NOMO-1 treated with dmso at 0.1 percent for 144 hours (cell line): ENCODE data around the gene NT5E.

Source experiments
- DNase-seq: peaks from one replicate; lab custom pipeline; 2025; ENCODE audit not compliant: unreplicated experiment; lab: John Stamatoyannopoulos, UW

Gene NT5E

DNA sequence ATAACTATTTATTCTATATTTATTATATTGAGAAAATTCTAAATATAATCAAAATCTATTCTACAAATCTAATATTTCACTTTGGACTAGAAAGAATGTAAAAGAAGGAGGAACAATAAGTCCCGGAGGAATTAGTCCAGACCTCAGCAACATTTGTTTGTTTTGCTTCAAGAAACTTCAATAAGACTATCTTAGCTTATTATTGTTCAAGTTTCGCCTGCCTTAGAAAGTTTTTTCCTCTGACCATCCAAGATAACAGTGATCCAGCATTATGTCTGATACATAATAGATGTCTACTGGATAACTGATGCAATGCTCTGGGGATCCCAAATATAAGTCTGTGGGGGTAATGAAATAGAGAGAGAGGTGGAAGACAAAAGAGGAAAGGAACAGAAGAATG is 28.7 kb upstream of the NT5E start:
- no peak for DNase-seq

DNA sequence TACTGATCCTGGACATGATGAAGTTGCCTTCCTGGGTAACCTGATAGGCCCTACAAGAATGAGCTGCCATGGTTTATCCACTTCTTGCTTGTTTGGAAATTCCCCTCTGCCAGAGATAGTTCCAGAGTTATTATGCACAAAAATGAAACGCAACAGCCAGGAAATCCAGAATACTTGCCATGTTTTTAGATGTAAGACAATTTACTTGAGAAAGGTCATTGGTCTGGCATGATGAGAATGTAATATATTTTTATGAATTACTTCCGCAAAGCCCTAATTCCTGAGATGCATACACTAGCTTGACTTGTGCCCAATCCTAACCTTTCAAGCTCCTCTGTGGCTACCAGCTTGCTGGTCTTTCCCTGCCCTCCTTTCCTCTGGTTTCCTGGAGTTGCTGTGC is 27.9 kb upstream of the NT5E start:
- no peak for DNase-seq

DNA sequence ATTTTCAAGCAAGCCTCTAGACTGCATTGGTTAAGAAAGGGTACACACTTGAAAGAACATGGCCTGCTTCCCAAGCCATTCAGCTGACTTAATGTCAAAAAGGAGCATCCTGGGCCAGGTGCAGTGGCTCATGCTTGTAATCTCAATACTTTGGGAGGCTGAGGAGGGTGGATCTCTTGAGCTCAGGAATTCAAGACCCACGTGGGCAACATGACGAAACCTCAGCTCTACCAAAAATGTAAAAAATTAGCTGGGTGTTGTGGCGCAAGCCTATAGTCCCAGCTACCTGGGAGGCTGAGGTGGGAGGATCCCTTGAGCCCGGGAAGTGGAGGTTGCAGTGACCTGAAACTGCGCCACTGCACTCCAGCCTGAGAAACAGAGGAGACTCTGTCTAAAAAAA is 26.9 kb upstream of the NT5E start:
- DNase-seq, result no peak

DNA sequence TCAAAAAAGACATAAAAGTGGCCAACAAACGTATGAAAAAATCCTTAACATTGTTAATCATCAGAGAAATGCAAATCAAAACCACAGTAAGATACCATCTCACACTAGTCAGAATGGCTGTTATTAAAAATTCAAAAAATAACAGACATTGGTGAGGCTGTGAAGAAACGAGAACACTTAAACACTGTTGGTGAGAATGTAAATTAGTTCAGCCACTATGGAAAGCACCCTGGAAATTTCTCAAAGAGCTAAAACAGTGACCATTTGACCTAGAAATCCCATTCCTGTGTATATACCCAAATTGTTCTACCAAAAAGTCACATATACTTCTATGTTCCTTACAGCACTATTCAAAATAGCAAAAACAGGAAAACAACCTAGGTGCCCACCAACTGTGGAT is 24.9 kb upstream of the NT5E start:
- DNase-seq, result no peak

DNA sequence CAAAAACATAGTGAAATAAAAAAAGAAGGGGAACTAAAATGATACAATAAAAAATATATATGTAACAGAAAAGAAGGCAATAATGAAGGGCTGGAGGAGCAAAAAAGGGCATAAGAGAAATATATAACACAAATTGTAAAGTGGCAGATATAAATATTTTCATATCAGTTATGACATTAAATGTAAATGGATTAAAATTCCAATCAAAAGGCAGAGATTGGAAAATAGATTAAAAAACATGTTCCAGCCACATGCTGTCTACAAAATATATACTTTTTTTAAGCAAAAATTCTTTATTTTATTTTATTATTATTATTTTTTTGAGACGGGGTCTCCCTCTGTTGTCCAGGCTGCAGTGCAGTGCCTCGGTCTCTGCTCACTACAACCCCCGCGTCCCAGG is 23.9 kb upstream of the NT5E start:
- no peak for DNase-seq

DNA sequence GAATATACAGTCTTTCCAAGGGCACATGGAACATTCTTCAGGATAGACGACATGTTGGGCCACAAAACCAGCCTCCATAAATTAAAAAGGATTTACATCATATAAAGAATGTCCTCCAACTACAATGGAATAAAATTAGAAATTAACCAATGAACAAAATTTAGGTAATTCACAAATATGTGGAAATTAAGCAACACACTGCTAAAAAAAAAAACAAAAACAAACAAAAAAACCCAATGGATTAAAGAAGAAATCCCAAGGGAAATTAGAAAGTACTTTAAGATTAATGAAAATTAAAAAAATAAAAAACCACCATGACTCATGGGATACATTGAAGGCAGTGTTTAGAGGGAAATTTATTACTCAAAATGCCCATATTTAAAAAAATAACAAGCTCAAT is 21.4 kb upstream of the NT5E start:
- no peak for DNase-seq

DNA sequence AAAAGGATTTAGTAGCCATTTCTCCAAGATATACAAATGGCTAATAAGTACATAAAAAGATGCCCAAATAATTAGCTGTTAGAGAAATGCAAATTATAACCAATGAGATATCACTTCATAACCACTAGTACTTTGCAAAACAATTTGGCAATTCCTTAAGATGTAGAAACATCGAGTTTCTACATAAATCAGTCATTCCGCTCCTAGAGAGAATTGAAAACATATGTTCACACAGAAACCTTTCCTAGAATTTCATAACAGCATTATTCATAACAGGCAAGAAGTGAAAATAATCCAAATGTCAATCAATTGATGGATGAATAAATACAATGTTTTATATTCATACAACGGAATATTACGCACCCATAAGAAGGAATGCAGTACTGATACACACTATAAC is 20.5 kb upstream of the NT5E start:
- DNase-seq, result no peak

DNA sequence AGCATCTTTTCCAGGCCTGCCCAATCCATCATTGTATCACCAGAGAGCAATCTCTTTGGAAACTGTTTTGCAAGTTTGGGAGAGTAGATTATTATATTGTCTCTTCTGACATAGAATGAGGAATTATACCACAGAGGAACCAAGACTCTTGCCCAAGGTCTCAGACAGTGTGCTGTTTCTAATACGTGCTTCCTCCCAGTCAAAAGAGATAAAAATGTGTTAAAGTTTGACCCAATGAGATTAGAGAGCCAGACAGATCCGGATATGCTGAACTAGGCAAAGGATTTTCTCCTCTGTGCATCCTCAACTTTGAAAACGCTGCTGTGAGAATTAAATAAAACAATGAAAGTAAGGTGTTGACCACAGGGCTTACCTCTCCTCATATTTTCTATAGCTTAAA is 18.6 kb upstream of the NT5E start:
- no peak for DNase-seq

DNA sequence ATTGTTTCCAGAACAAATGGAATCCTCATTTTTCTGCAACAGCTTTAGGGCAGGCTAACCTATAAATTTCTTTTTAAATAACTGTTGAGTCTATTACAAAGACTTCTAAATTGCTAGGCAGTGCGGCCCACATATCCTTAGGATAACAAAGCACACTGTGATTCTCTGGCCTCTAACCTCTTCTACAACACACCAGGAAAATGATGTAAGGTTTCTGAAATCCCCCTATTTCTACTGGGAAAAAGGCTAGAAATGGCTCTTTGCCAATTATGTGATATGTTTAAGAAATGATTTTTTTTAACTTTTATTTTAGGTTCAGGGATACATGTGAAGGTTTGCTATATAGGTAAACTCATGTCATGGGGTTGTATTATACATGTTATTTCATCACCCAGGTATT is 17.3 kb upstream of the NT5E start:
- DNase-seq, result no peak

DNA sequence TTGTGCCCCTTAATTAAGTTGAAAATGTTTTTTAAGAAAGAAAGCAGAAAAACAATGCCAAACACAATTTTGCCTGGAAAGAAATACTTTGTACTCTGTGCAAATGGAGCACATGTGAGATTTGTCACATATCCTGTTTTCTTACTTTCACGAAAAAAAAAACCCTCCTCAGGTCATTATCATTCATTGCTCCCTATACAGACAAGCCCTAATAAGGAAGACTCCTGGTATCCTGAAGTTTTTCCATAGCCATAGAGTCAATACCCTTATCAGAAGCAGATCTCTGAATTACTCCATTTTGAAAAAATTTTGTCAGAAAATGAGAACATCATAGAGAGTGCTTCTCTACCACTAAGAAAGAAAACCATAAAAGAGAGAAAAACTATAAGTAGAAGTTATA is 14.0 kb upstream of the NT5E start:
- DNase-seq, result no peak

DNA sequence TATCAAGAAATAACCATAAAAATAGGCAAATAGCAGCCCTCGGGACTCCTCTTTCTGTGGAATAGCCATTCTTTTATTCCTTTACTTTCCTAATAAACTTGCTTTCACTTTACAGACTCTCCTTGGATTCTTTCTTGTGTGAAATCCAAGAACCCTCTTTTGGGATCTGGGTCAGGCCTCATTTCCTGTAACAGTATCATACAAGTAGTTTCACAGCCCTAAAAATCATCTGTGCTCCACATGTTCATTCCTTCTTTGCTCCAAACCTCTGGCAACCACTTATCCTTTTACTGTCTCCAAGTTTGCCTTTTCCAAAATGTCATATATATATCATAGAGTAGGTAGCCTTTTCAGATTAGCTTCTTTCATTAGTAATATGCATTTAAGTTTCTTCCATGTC is 13.5 kb upstream of the NT5E start:
- DNase-seq, result no peak

DNA sequence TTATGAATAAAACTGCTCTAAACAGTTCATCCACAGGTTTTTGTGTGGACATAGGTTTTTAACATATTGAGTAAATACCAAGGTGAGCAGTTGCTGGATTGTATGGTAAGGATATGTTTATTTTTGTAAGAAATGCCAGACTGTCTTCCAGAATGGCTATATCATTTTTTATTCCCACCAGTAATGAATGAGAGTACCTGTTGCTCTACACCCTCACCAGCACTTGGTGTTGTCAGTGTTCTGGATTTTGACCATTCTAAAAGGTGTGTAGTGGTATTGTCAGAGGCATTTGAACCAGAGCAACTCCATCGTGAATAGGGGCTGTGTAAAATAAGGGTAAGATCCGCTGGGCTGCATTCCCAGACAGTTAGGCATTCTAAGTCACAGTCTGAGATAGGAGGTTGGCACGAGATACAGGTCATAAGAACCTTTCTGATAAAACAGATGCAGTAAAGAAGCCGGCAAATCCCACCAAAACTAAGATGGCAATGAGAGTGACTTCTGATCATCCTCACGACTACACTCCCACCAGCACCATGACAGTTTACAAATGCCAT is 12.9 kb upstream of the NT5E start:
- DNase-seq, result no peak

DNA sequence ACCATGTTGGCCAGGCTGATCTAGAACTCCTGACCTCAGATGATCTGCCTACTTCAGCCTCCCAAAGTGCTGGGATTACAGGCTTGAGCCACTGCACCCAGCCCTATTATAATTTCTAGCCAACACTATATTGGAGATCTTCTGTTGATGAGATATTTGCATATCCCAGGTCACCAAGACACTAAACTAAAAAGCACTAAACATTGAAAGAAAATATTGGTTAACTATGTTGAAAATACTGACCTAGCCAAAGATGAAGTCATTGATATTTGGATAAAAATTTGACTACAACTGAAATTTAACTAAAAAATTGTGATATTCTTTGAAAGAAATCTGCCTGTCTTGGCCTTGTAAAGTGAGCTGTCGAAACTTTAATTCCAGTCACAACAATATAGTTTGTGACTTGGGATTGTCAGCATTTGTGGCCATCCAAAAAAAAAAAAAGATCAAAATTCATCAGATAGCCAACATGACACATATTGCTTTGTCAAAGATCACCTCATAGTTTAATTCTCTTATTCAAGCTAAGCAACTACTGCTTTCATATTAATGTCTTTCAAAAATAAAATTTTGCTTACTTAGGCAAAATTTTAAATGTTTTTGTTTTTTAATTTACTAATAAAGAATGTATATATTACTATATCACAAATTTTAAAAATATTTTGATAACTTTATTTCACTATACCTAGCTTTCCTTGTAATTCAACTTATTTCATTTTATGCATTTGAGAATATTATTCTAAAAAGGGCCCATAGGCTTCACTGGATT is 6.3 kb upstream of the NT5E start:
- no peak for DNase-seq

DNA sequence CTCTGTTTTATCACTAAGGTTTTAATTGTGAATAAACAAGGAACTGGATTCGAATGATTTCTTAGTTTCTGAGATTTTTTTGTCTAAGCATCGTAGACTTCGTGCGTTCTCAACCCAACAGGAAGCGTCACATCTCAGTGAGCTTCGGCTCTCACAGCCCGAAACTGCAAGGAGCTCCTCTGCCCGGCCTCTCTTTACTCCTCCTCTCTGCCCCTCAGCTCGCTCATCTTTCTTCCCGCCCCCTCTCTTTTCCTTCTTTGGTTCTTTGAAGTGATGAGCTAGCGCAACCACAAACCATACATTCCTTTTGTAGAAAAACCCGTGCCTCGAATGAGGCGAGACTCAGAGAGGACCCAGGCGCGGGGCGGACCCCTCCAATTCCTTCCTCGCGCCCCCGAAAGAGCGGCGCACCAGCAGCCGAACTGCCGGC is 480 bp upstream of the NT5E start:
- DNase-seq, result no peak

DNA sequence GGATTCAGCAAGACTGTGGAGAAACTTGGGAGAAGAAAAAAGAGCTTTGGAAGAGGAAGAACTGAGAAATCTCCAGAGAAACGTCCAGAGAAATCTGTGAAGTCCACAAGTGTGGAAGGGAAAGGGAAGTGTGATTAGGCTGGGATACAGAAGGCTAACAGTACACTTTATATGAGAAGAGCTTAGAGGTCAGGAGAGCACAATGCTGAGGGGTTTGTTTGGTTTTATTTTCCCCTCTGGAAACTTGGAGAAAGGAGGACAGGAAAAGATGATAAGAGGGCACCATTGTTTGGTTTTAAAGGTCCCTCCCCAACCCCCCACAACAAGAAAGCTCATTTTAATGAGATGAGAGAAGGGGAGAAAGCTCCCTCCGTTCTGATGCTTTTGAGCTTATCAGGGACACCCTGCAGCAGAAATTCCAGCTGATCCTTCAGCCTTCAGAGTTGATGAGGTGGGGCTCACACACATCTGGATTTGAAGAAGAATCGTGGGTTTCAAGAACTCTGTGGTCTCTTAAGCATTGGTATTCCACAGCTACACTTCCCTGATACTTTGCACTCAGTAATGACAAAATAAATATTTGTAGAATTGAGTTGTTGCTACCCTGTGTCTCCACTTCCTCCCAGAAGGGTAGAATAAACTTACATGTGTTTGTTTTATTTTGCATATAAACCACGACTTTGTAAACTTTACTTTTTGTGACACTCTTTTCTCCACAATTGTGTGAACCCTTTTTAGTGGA is 1.9 kb downstream of the NT5E start:
- DNase-seq, result no peak

DNA sequence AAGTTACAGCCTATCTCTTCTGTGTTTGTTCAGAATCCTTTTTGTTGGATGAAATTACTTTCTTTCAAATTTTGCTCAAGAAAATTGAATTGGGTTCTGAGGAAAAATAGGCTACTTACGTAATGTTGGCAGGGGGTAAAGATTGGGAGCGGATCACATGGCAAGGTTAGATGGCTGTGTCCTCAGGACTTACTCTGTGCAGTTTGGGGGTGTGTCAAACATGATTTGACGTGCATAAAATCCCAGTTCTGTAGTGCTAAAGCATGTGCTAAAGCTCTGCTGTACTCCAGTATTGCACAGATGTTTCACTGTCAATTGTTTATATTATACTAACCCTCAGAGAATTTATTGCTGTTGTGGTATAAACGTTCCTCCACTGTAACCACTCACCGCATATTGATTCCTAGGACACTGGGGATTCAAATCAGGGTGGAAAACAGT is 2.6 kb downstream of the NT5E start:
- DNase-seq, result no peak

DNA sequence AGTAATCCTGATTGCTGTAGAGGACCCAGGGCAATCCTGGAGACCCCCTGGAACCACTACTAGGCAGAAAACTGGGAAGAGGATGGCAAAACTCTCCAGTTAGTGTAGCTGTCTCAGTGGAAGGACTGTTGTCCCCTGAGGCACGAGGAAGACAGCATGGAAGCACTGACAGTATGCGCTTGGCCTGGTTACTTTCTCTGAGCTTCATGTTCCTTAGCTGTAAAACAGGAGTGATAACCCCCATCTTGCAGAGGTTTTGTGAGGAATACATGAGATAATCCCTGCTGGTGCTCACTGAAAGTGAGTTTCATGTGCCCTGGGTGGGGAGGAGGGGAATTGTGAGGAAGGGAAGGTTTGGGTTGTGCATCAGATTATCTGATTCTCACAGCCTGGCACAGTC is 3.2 kb downstream of the NT5E start:
- DNase-seq, result no peak

DNA sequence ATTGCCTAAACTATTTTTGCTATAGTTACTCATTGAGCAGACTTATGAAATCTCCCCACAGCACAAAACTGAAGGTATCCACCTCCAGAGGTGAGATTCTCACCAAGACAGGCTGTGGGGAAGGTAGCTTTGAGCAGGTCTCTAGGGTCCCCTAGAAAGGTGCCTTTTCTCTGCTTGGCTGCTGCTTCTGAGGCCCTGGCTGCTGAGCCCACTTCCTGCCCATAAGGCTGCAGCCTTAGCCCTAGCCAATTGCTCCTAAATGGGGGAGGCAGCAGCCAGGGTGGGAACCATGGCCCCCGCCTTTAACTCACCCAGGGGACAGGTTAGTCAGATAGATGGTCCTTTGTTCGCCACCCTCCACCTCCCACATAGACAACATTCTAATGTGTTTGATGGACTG is 3.6 kb downstream of the NT5E start:
- no peak for DNase-seq

DNA sequence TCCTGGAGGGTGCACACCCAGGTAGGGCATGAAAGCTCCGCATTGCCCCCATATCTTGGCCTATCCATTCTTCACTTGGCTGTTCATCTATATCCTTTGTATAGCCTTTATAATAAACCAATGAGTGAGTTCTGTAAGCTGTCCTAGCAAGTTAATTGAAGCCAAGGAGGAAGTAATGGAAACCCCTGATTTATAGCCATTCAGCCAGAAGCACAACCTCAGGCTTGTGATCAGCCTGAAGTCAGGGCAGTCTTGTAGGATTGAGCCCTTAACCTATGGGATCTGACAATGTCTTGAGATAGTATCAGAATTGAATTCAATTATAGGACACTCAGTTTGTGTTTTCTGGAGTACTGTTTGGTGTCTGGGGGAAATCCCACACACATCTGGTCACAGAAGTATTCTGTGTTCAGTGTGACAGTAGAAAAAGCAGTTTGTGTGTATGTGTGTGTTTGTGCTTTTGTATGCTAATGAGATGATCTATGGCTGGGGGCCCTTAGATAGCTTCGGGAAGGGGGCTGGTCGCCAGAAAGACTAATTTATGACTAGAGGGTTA is 5.7 kb downstream of the NT5E start:
- DNase-seq, result peak; percentile 38

DNA sequence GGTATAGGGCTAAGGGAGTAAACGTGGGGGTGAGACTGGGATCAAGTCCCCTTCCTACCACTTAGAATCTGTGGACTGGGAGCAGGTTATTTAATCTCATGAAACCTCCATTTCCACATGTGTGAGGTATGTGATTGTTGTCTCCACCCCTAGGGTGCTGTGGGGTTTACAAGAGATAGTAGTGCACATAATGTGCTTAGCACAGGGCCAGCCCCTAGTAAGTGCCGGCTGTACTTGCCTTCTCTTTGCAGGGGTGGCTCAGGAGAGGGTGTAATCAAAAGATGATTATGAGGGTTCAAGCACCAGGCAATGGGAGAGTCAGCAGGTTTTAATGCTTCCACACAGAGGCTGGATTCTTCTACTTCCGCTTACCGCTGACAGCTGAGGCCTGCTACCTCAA is 6.9 kb downstream of the NT5E start:
- no peak for DNase-seq

DNA sequence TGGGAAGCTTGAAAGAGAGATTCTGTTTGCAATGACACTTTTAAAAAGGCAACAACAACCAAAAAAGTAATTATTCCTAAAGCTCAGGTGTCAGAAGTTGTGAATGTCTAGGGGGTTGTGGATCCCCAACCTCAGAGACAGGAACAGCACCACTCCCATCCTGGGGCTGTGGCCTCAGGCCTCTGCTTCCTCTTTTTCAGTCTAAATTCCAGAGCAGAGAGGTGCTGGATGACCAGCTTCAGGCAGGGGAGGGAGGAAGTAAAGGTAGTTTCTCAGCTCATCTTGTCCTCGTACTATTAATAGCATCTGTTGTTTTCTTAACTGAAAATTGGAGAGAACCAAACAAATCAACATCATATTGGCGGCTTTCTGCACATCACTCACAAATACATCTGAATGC is 8.3 kb downstream of the NT5E start:
- DNase-seq, result peak; percentile 28

DNA sequence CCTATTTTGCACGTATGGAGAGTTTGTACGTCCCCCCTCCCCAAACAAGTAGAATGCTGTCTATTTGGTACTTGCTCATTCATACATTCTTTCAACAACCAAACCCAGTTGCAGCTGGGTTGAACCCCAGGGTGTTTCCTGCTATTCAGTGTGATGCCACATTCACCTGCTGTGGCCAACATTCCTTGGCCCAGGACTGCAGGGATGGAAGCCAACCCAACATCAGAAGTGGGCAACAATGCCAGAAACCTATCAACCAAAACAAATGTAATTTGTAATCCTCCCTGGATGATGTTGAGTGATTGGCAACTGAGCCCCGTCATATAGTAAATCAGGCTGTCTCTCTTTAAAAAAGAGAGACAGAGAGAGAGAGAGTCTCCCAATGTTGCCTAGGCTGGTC is 8.9 kb downstream of the NT5E start:
- DNase-seq, result no peak
